ENCODE data around the gene ABLIM2.

Gene ABLIM2

GRCh38 chr4:8007581-8007980, 151.0 kb downstream of the ABLIM2 start:
- TF ChIP-seq EZH2phosphoT487 (conservative IDR thresholded peaks at IDR 0.05; ENCODE audit: low read length): no peak
- no peak for TF ChIP-seq CTCF (IDR thresholded peaks at IDR 0.05; ENCODE audit: insufficient read depth, low read length, poor library complexity, severe bottlenecking)
- Histone ChIP-seq H3K4me2 (ENCODE audit: low read depth, low read length, poor library complexity, severe bottlenecking) (no peak overlapping the region), H3K27ac (ENCODE audit: low read depth, low read length) (no peak overlapping the region), H3K9me3 (ENCODE audit: insufficient read depth, low read length) (no peaks in the 10 kb centered on the region), H2AFZ (ENCODE audit: low read depth, low read length, severe bottlenecking) (no peak overlapping the region), H3K9me2 (replicated peaks; ENCODE audit: insufficient read depth, low read length) (no peaks in the 10 kb centered on the region), H3K9ac (ENCODE audit: low read length) (no peak overlapping the region), H3K79me2 (ENCODE audit: insufficient read depth, low read length) (no peaks in the 10 kb centered on the region), H3K27me3 (ENCODE audit: low read length) (no peaks in the 10 kb centered on the region), H3K36me3 (ENCODE audit: low read length) (no peaks in the 10 kb centered on the region), H4K20me1 (ENCODE audit: low read depth, low read length) (no peaks in the 10 kb centered on the region), H3K4me3 (ENCODE audit: insufficient read depth, low read length, poor library complexity, severe bottlenecking) (no peak overlapping the region), H3F3A (ENCODE audit: insufficient read depth) (no peaks in the 10 kb centered on the region)

GRCh38 chr4:8006471-8006870, 152.1 kb downstream of the ABLIM2 start:
- Histone ChIP-seq H3K4me3 (ENCODE audit: insufficient read depth, low read length, poor library complexity, severe bottlenecking) (no peak overlapping the region), H3K4me2 (ENCODE audit: low read depth, low read length, poor library complexity, severe bottlenecking) (no peak overlapping the region), H3K9me2 (replicated peaks; ENCODE audit: insufficient read depth, low read length) (no peaks in the 10 kb centered on the region), H3K9me3 (ENCODE audit: insufficient read depth, low read length) (no peaks in the 10 kb centered on the region), H2AFZ (ENCODE audit: low read depth, low read length, severe bottlenecking) (no peak overlapping the region), H3K36me3 (ENCODE audit: low read length) (no peaks in the 10 kb centered on the region), H3F3A (ENCODE audit: insufficient read depth) (no peaks in the 10 kb centered on the region), H3K27ac (ENCODE audit: low read depth, low read length) (no peak overlapping the region), H3K9ac (ENCODE audit: low read length) (no peak overlapping the region), H3K27me3 (ENCODE audit: low read length) (no peaks in the 10 kb centered on the region), H3K79me2 (ENCODE audit: insufficient read depth, low read length) (no peaks in the 10 kb centered on the region), H4K20me1 (ENCODE audit: low read depth, low read length) (no peaks in the 10 kb centered on the region)
- TF ChIP-seq EZH2phosphoT487 (conservative IDR thresholded peaks at IDR 0.05; ENCODE audit: low read length): no peak
- no peak for TF ChIP-seq CTCF (IDR thresholded peaks at IDR 0.05; ENCODE audit: insufficient read depth, low read length, poor library complexity, severe bottlenecking)

GRCh38 chr4:8005814-8006215, 152.8 kb downstream of the ABLIM2 start:
- TF ChIP-seq EZH2phosphoT487 (conservative IDR thresholded peaks at IDR 0.05; ENCODE audit: low read length): no peak
- TF ChIP-seq CTCF (IDR thresholded peaks at IDR 0.05; ENCODE audit: insufficient read depth, low read length, poor library complexity, severe bottlenecking): no peak
- Histone ChIP-seq H3F3A (ENCODE audit: insufficient read depth) (no peaks in the 10 kb centered on the region), H3K9ac (ENCODE audit: low read length) (no peak overlapping the region), H2AFZ (ENCODE audit: low read depth, low read length, severe bottlenecking) (no peak overlapping the region), H4K20me1 (ENCODE audit: low read depth, low read length) (no peaks in the 10 kb centered on the region), H3K79me2 (ENCODE audit: insufficient read depth, low read length) (no peaks in the 10 kb centered on the region), H3K4me3 (ENCODE audit: insufficient read depth, low read length, poor library complexity, severe bottlenecking) (no peak overlapping the region), H3K36me3 (ENCODE audit: low read length) (no peaks in the 10 kb centered on the region), H3K9me3 (ENCODE audit: insufficient read depth, low read length) (no peaks in the 10 kb centered on the region), H3K4me2 (ENCODE audit: low read depth, low read length, poor library complexity, severe bottlenecking) (no peak overlapping the region), H3K27me3 (ENCODE audit: low read length) (no peaks in the 10 kb centered on the region), H3K9me2 (replicated peaks; ENCODE audit: insufficient read depth, low read length) (no peaks in the 10 kb centered on the region), H3K27ac (ENCODE audit: low read depth, low read length) (no peak overlapping the region)
